GM19372 (cell line): ENCODE measurements around the gene SAP30L.

ENCODE experiments used
- ATAC-seq: cut with Tn5 transposase; IDR thresholded peaks from one replicate; pipeline ENCODE4 v1.9.1; 2021; ENCODE audit warnings: mild to moderate bottlenecking, low read depth, moderate library complexity; ENCODE audit not compliant: unreplicated experiment

The SAP30L gene

DNA sequence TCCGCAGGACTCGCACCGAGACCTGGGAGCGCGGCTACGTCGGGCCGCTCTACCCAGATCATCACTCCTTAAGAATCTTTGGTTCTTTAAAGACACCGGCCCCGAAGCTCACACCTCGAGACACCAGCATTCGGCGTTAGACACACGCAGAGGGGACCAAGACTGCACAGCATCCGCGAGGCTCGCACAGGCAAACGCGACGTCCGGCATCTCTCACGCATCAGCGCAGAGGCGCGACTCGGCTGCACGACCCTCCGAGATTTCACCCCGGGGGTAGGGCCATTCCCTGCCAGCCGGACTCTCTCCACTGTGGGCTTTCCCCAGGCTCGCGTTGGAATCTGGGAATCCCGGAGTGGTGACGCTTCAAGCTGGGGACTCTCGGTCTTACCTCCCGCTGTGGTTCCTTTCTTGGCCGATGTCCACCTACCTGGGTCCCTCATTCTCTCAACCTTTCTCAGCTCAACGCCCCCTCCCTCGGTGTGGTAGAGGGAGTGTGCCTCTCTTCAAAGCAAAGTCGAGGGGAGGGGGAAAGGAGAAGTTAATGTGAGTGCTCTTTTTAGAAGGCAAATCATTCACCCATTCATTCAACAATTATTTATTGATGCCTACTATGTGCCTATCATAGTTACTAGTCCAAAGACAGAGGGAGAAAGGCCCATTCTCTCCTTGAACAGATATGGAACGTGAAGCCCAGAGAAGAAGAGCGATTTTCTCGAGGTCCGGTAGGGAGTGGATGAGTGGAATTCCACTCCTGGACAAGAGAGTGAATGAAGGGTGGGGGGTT lies 33.6 kb downstream of the SAP30L start:
- ATAC-seq = no peak

DNA sequence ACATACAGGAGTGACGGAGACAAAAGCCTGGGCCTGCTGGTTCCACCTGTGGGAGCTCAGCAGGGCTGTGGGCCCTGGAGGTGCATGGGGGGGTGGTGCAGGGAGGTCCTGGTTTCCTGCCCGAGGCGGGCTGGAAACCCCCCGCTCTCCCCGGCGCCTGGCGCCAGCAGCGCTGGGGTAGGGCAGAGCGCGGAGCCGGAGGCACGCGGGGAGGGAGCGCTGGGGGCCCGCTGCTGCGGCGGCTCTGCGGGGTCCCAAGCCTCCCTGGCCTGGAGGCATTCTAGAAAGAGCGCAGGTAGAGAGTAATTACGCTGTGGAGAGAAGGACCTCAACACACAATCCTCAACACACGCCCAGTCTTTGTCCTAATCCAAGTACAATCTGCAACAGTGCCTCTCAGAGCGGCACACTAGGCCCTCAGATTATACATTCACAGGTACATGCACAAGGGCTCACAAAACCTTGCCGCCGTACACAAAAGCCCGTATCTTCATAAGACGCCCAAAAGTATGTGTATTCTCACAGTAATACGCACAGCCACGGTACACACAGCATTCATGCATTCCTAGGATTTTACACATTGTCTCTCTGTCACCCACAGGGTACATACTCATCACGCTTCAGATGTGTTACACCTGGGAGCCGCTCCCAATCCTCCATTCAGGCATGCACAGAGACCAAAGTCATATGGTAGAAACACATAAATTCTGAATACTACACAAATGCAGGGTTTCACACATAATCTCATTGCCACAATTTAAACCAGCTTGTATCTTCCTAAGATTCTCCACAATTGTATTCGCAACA lies 34.4 kb downstream of the SAP30L start:
- no peak for ATAC-seq

DNA sequence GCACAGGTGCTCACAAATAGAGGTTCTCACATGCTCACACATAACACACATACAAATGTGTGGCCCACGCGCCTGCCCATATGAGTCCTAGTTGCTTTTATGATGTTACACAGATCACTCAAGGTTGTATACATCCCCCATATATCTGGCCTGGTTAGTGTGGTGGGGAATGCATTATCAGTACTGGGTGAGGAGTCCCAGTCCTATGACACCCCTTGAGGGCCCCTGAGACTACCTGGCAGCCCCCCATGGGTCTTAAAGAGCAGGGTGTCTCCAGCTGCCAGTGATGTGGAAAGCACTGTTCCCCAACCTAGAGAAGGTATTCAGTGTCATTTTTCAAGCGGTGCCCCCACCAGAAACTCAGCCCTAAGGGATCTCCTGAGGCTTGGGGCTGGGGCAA lies 35.0 kb downstream of the SAP30L start:
- no peak for ATAC-seq

DNA sequence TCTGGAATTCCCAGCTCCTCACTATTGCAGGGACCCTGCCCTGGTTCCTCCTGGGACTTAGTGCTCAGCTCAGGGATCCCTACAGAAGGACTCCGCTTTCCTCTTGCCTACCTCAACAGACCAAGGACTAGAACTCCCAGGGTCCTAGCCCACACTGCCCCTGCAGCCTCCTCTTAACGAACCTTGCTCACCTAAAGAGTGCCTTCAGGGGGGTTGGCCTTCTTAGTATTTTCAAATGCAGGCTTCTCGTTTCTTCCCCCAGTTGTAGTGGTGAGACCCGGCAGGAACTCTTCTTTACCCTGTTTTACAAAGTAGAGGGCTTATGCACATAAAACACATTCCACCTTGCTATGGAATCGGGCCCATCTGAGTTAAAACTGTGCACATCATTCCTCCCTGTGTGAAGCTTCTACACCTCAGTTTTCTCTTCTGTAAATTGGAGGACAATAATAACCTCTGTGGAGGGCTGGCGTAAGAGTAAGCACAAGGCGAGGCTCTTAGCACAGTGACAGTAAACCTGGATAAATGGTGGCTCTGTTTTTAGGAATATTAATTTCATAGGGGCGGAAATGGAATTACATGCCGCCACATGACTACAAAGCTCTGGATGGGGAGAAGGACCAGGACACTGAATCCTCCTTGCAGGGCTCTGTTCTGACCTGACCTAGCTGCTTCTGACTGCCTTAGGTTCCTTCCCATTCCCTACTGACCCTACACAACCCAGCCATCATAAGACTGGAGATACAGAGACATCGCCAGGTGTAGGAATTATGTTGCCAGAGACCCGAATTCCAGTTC lies 36.0 kb downstream of the SAP30L start:
- no peak for ATAC-seq

DNA sequence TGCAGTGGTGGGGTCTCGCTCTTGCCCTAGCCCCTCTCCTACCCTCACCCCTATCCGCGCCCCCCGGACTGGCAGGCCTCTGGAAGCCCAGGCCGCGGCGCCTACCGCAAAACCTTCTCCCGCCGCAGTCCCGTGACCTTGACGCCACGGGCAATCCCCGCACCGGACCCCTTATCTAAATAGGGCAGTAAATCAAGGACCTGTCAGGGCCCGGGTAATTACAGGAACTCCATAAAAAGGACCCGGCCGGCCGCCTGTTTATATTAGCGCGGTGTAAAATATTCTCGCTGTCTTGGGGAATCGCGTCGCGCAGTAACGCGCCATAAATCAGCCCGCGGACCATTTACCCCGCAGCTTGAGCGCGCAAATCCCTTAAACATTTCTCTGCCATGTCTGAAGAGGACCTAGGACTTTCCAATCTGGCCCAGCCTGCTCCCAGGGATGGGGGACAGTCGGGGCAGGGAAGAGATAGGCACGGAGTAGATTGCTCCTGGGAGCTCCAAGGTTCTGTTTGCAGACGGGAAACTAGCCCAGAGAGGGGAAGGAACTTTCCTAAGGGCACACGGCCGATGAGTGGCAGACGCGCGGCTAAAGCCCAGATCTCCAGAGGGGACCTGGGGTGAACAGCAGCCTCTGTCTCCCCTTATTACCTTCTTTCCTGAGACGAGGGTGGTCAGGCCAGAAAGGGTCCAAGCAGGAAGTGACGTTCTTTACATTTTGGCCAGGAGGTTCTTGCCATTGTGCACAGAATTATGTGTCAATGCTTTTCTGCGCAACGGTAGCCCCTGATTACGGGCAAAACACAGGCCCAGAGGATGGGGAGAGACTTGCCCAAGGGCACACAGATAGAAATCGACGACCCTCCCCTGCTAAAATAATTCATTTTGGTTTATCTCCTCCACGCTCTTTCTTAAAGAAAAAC lies 37.0 kb downstream of the SAP30L start:
- ATAC-seq = no peak

- no peak for ATAC-seq
These were observed 38.0 kb downstream of the SAP30L start for GRCh38 chr5:154483654-154484392.

DNA sequence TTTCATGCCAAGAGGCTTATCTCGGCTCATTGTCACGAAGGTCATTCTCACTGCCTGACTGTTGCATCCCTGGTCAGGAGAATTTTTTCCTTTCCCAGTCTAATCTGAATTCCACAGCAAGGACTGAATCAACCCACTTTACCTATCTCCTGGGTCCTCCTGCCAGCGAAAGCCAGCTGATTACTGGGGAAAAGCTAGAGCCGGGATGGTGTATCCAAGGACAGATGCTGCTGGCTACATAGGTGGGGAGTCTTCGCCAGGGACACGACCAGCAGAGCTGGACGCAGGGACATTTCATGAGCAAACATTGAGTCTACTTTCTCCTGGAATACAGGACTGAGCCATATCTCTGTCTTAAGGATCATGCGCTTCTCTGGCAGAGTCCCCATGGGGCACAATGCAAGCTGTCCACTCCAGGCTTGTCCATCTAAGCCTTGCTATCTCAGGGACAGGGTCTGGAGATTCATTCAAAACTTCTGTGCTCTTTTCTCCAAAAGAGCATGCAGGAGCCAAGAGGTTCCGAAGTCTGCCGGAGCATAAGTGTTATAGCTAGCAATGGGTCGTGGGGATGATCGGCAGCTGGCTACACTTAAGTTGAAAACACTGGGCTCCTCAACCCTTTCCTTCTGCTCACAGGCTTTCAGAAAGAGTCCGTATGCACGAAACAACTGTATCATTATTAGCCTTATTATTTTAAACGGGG lies 38.7 kb downstream of the SAP30L start:
- ATAC-seq = no peak

GRCh38 chr5:154485096-154485491 lies 39.3 kb downstream of the SAP30L start:
- ATAC-seq = no peak

DNA sequence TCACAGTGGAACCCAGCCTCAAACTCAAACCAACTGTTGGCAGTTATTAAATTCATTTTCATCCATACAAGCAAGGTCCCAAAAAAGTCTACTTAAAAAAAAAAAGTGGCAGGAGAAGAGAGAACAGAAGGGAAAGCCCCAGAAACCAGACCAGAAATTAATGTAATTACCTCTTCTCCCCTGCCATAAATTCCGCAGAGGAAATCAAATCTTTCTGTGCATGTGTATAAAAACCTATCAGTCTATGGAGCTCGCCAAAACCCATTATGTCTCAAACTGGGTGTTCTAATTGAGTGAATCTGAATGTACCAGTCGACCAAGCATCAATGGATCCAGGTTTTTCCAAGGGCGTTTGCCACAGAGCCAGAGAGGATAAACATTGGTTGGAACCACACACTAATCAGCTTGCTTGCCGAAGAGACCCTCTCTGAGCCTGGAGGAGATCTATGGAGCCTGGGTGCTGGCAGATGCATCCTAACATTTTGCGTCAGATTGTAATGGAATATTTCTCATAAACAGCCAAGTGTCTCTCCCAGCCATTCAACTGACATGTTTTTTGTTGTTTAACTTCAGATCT lies 40.1 kb downstream of the SAP30L start:
- no peak for ATAC-seq

DNA sequence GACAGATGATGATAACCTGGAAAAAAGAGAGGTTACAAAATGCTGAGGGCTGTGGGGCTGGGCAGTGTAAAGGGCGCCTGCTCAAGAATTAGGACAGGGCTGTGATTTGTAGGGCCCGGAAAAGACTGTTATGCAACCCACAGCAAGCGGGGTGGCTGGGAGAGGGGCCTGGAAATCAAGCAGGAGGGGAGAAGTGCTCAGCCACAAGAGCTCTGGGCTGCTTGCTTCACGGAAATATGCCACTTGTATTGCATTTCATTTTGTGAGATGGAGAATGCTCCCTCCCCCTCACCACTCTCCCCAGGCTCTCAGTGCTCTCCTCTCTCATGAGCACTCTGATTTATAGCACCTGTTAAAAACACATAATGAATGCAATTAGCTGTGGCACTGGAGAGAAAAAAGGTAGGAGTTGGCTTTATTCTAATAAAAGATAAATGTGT lies 40.6 kb downstream of the SAP30L start:
- no peak for ATAC-seq

DNA sequence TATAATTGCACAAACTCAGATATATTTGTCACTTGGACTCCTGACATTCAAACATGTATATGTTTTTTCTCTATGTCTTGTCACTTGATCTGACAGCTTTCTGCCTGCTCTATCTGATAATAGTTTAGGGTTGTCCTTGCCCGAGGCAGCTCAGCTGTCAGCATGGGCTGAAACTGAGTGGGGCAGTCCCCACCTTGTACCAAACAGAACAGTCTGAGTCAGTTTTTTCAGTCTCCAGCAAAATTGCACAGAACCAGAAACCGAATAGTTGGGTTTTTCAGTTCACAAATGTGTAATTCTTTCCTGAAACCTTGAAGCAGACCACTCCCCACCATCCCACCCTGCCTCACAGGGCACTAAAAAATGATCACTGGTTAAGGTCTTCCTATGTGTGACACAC lies 41.7 kb downstream of the SAP30L start:
- ATAC-seq = peak; percentile 98

GRCh38 chr5:154491941-154492340 lies 46.1 kb downstream of the SAP30L start:
- no peak for ATAC-seq

DNA sequence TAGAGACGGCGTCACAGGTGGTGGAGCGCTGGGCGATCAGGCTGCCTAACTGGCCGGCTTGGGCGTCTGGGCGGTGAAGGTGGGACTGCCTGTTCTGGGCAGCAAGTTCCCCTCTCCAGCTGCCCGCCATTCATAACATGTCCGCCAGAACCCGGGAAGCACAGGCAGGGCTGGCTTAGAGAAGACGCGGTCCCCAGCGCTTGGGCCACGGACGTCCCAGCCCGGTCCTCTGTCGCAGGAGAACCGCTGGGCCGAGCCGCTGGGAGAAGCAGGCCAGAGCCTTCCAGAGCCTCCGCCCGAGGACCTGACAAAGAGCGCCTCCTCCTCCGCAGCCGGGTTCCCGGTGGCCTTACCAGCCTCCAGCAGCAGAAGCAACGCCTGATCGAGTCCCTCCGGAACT lies 47.5 kb downstream of the SAP30L start:
- no peak for ATAC-seq

GRCh38 chr5:154494036-154494435 lies 48.2 kb downstream of the SAP30L start:
- ATAC-seq = no peak

DNA sequence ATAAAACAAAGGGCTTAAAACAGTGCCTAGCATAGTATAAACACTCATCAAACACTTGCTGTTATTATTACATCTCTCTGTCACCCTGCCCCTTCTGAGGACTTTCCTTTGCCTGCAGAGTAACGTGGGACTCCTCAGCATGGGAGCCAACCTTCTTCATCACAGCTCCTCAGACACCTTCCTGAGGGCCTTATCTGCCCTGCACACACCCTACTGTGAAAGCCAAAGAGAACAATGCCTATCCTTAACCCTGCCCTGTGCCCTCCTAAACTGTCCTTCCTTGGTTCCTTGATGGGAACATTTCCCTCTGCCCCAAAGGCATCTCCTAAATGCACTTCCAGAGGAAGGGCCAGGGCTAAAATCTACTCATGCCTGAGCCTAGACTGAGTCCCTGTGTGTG lies 52.8 kb downstream of the SAP30L start:
- ATAC-seq = no peak

DNA sequence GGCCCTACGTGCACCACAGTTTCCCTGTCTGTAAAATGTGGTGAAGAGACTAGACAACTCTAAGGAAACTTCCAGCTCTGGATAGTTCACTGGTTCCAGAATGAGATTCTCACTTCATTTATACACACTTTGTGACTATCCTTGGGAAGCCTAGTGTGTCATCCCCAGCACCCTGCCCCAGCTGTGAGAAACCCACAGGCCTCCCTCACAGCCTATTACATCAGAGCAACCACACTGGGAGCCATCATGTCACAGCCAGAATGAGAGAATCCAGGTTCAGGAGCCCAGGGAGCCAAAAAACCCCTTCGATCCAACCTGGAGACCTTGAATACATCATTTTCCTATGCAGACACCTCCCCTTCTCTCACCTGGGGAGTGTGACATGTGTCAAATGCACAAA lies 53.2 kb downstream of the SAP30L start:
- no peak for ATAC-seq

GRCh38 chr5:154501566-154501965 lies 55.8 kb downstream of the SAP30L start:
- ATAC-seq = no peak

DNA sequence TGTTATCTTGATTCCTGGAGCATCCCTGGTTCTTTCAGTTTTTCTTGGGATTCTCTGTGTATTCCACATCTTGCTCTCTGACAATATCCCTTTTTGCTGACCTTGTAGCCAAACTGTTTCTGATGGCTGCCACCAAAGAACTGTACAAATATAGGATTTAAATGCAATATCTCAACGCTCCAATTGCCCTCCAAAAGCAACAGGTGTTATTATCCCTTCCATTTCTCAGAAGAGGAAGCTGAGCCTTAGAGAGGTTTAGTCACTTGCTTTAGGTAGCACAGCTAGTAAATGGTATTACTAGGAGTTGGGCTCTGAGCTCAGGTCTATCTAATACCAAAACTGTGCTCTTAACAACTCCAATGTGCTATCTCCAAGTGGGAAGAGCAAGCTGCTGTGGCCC lies 56.4 kb downstream of the SAP30L start:
- ATAC-seq = no peak

DNA sequence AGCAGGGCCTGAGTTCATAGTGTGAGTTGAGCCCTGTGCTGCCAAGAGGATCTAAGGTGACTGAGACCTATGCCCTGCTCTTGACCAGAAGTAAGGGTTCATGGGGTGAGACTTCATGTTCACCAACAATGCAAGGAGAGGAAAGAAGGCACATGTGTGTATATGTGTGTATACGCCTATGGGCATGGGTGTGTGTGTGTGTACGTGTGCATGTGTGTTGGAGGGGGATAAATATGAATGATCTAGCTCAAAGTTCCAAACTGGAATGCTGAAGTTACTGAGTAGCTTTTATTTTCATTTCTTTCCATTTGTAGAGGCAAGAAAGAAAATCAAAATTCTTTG lies 57.9 kb downstream of the SAP30L start:
- no peak for ATAC-seq
